Peyer's patch (tissue), 4 donors: ENCODE measurements around the gene BEST4.

Experiments
- CTCF ChIP-seq, 6 experiments: fragments of 450-650 bp in 4 of 6; fragments of 200-600 bp in 2 of 6; sonication (generic) in 1 of 6; IDR thresholded peaks; one replicate each; pipeline ENCODE4 v1.5.1; 2017 to 2019; ENCODE audit warnings: antibody characterized with exemption in 6 of 6, mild to moderate bottlenecking in 3 of 6, moderate library complexity in 1 of 6
- POLR2A ChIP-seq, 2 donors: fragments of 450-650 bp; IDR thresholded peaks; one replicate each; pipeline ENCODE4 v1.5.1; 2017; ENCODE audit warnings: antibody characterized with exemption in 2 of 2, mild to moderate bottlenecking in 2 of 2, moderate library complexity in 2 of 2

- no peak for TF ChIP-seq CTCF (IDR thresholded peaks at IDR 0.05)
- TF ChIP-seq POLR2A (IDR thresholded peaks at IDR 0.05) = no peak
These were observed 40.2 kb upstream of the BEST4 start for GRCh38 chr1:44828003-44828651.
